HG02759 (cell line): ENCODE measurements around the gene POLR3G.
A peak's percentile ranks its signal among the peaks of the same experiment; 100 is the strongest.

Source experiments
- ATAC-seq: cut with Tn5 transposase; IDR thresholded peaks from one replicate; pipeline ENCODE4 v1.9.1; 2021; ENCODE audit warnings: mild to moderate bottlenecking, moderate library complexity; ENCODE audit not compliant: unreplicated experiment

Gene POLR3G

GRCh38 chr5:90549729-90550275 lies 75.1 kb downstream of the POLR3G start:
- ATAC-seq, result no peak

- no peak for ATAC-seq
Observed at GRCh38 chr5:90550963-90551362, 76.3 kb downstream of the POLR3G start.

- ATAC-seq, result no peak
Observed at GRCh38 chr5:90551376-90551775, 76.7 kb downstream of the POLR3G start.

- ATAC-seq, result no peak
Observed at GRCh38 chr5:90553711-90554110, 79.0 kb downstream of the POLR3G start.

GRCh38 chr5:90554358-90555006 lies 79.8 kb downstream of the POLR3G start:
- no peak for ATAC-seq

DNA sequence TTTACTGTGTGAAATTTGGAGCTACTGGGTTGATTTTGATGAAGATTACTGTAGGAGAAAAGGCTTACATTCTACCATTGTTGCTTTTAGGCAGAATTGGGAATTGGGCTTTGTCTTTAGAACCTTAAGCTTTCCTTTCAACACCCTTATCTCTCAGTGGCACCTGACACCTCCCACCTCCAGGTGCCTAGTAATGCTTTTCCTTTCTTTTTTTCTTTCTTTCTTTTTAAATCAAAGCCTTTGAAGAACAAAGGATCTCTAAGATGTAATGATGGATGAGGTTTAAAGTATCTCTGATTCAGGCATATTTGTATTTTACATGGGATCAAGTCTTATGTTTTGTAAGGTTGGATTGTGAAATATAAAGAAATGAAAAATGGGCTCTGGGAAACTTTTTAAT lies 81.0 kb downstream of the POLR3G start:
- no peak for ATAC-seq

DNA sequence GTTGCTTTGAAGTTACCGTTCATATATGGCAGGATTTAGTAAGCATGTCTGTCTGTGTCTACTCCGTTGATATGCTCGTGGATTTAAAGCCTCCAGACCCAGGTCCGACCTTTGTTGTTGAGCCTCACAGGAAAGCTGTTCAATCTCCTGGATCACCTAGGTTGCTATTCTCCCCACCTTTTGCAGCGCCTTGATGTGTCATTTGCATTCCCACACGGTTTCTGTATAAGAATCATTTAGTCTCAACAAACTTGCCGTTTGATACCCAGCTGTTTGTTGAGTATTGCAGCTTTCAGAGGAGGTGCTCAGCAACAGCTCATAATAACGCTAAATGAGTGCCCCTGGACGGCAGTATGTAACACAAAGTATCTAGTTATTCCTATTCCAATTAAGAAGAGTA lies 82.7 kb downstream of the POLR3G start:
- ATAC-seq, result no peak

DNA sequence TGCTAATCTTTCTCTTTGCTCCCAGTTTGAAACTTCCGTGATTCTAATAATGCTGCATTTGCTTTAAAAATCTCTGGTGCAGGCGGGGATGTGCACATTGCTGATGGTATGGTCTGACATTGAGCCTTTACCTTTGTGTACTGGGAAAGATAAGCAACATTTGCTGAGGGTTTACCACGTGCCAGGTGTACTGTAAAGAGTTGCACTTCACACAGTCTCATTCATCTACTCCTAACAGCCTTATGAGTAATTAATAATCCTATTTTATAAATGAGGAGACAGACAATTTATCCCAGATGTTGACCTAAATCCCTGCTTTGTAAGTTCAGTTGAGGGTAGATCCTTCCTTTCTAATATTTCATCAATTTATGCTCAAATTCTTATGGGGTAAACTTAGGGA lies 83.2 kb downstream of the POLR3G start:
- no peak for ATAC-seq

GRCh38 chr5:90558344-90559192 lies 83.9 kb downstream of the POLR3G start, which contains the start of gene ADGRV1:
TSS of gene ADGRV1 (plus strand) at chr5:90558797. CDS start at chr5:90558896, 99 bp downstream.
- ATAC-seq, result peak; percentile 62

GRCh38 chr5:90560771-90561170 lies 86.1 kb downstream of the POLR3G start:
- no peak for ATAC-seq

DNA sequence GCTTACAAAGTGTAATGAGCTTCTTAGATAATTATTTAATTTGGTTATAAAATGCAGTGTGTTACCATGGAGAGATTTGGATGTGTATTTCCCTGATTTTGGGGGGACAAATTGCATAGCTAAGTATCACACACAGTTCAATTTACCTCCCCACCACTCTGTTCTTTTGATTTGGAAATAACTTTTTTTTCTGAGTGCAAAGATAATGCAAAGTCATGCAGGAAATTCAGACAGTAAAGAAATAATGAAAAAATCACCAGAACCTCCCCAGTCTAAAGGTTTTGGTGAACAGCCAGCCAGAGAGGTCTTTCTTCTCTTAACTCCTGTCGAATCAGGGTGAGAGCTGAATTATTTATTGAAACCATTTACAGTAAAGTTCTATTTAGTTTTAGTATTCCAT lies 87.1 kb downstream of the POLR3G start:
- ATAC-seq, result no peak

DNA sequence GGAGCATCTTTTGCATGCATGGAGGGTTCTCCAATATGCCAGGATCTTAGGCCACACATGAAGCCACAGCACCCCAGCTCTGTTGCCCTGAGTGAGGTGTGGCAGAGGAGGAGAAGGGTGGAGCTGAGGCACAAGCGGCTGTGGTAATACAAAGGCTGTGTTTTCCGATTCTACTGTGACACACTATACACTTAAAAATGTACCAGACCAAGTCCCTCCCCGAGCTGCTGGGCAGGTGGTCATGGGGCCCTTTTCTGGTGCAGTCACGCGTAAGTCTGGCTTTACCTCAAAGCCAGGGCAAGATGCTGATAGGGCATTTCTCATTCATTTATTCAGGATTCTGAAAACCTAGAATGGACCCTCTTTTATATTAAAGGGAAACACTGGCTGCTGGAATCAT lies 87.7 kb downstream of the POLR3G start:
- ATAC-seq, result no peak

DNA sequence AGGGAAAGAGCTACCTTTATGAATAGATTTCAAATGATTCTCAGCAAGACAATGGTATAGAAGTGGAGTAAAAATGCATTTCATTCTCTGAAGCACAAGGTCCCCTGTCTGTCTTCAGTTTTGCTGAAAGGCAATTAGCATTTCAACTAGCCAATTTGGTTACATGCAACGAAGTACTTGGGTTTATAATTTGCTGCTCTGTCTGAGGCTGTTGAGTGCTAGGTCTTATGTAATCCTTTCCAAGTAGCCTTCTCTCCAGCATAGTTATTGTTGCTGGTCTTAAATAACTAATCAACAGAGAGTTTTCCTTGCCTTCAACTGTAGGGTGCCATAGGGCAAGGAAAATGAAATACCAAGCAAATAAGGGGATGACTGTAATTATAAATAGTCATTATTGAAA lies 88.4 kb downstream of the POLR3G start:
- no peak for ATAC-seq
